Chondrocyte (in vitro differentiated cells): Measurements from ENCODE around the gene RNF32. TPM values are rescaled to one million over a fixed set of nuclear protein-coding genes. Genes with fewer than 3 reads are reported as not detected.

ENCODE experiments used
- DNase-seq: peaks from one replicate; pipeline ENCODE4 v3.0.0; 2021; ENCODE audit warnings: mixed read lengths, low spot score
- H3K27ac Mint-ChIP-seq: one replicate; pipeline ENCODE4 v1.8.0; 2021; ENCODE audit warnings: mild to moderate bottlenecking, moderate library complexity, mixed read lengths; ENCODE audit not compliant: unreplicated experiment
- H3K27me3 Mint-ChIP-seq: 2 replicates; pipeline ENCODE4 v1.8.0; 2021; ENCODE audit warnings: low read depth, mixed read lengths
- H3K36me3 Mint-ChIP-seq: 2 replicates; pipeline ENCODE4 v1.8.0; 2021; ENCODE audit warnings: low read depth, mixed read lengths
- H3K4me1 Mint-ChIP-seq: 2 replicates; pipeline ENCODE4 v1.8.0; 2021; ENCODE audit warnings: low read depth, mild to moderate bottlenecking, mixed read lengths
- H3K4me3 Mint-ChIP-seq: one replicate; pipeline ENCODE4 v1.8.0; 2021; ENCODE audit warnings: mild to moderate bottlenecking, moderate library complexity, mixed read lengths; ENCODE audit not compliant: unreplicated experiment
- H3K9me3 Mint-ChIP-seq: 2 replicates; pipeline ENCODE4 v1.8.0; 2021; ENCODE audit warnings: low read depth, mixed read lengths
- total RNA-seq: library from RNA; stranded (reverse); gene quantifications from 3 replicates; pipeline ENCODE4 v1.2.1, GENCODE V29; 2021
- TF ChIP-seq, protein P1 (sequence below): fragments of 200-600 bp; sonication (generic); IDR thresholded peaks from 2 replicates; pipeline ENCODE4 v1.5.0; 2021; ENCODE audit warnings: antibody characterized with exemption, mild to moderate bottlenecking, moderate library complexity

Gene RNF32
- total RNA-seq, 1 donor from 2014 or later: 0.52 TPM

DNA sequence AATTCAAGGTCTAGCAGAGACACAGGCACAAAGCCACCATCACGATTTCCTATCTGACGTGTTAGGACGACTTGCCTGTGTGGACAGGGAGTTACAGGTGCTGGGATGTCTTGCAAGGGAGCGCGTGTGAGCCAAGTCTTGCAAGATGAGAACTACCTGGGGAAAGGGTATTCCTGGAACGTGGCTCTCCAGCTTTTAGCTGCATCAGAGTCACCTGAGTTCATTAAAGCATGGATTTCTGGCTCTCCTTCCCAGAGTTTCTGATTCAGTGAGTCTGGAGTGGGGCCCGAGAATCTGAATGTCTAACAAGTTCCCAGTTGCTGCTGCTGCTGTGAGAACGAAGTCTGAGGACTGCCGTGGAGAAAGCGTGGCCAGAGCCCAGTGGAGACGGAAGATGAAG, 30.0 kb upstream of the RNF32 start:
- TF ChIP-seq, protein P1, sequence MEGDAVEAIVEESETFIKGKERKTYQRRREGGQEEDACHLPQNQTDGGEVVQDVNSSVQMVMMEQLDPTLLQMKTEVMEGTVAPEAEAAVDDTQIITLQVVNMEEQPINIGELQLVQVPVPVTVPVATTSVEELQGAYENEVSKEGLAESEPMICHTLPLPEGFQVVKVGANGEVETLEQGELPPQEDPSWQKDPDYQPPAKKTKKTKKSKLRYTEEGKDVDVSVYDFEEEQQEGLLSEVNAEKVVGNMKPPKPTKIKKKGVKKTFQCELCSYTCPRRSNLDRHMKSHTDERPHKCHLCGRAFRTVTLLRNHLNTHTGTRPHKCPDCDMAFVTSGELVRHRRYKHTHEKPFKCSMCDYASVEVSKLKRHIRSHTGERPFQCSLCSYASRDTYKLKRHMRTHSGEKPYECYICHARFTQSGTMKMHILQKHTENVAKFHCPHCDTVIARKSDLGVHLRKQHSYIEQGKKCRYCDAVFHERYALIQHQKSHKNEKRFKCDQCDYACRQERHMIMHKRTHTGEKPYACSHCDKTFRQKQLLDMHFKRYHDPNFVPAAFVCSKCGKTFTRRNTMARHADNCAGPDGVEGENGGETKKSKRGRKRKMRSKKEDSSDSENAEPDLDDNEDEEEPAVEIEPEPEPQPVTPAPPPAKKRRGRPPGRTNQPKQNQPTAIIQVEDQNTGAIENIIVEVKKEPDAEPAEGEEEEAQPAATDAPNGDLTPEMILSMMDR: no peak
- Mint-ChIP-seq H3K9me3 (no peaks in the 10 kb centered on the region), H3K4me1 (no peaks in the 10 kb centered on the region), H3K27me3 (peaks cover 3% of the 10 kb centered on the region), H3K36me3 (no peaks in the 10 kb centered on the region), H3K27ac (no peak overlapping the region), H3K4me3 (no peak overlapping the region)
- DNase-seq: no peak

- Mint-ChIP-seq H3K27me3 (peaks cover 3% of the 10 kb centered on the region), H3K9me3 (no peaks in the 10 kb centered on the region), H3K4me1 (peaks cover 2% of the 10 kb centered on the region), H3K4me3 (no peak overlapping the region), H3K27ac (no peak overlapping the region), H3K36me3 (no peaks in the 10 kb centered on the region)
- TF ChIP-seq, protein P1: no peak
- no peak for DNase-seq
These were observed 29.3 kb upstream of the RNF32 start for GRCh38 chr7:156611014-156612010.

DNA sequence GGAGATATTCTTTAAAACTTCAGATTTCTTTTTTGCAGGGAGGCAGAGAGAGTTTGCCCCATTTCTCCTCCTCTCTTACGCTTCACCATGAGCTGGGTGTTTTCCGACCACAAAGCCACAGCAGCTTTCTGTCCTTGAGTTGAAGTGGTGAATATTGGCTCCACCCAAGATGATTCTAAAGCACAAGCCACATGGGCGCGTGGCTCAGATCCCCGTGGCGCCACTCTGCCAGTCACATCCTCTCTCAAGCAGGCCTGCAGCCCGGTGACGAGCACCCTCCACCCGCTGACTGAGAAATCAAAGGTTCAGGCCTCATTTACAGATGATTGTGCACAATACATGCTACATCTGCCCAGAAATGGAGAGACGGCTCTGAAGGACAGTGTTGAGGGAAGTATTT, 27.6 kb upstream of the RNF32 start:
- no peak for DNase-seq
- Mint-ChIP-seq H3K27ac (no peak overlapping the region), H3K4me1 (peaks cover 9% of the 10 kb centered on the region), H3K4me3 (no peak overlapping the region), H3K27me3 (peaks cover 11% of the 10 kb centered on the region), H3K36me3 (no peaks in the 10 kb centered on the region), H3K9me3 (no peaks in the 10 kb centered on the region)
- TF ChIP-seq, protein P1: no peak

- Mint-ChIP-seq H3K27ac (no peak overlapping the region), H3K4me3 (no peak overlapping the region), H3K27me3 (peaks cover 11% of the 10 kb centered on the region), H3K36me3 (no peaks in the 10 kb centered on the region), H3K9me3 (no peaks in the 10 kb centered on the region), H3K4me1 (peaks cover 9% of the 10 kb centered on the region)
- no peak for DNase-seq
- TF ChIP-seq, protein P1: no peak
These were observed 25.9 kb upstream of the RNF32 start for GRCh38 chr7:156614434-156615264.
